ENCODE measurements around the gene CRELD2. TPM values are rescaled to one million over a fixed set of nuclear protein-coding genes. Genes with fewer than 3 reads are reported as not detected.

Gene CRELD2
- total and polyA plus RNA-seq, 2 of the 8 experiments (the other 6 are each of a cell fraction or from before 2014, with no cell fraction given): 24.5 to 36.6 TPM

DNA sequence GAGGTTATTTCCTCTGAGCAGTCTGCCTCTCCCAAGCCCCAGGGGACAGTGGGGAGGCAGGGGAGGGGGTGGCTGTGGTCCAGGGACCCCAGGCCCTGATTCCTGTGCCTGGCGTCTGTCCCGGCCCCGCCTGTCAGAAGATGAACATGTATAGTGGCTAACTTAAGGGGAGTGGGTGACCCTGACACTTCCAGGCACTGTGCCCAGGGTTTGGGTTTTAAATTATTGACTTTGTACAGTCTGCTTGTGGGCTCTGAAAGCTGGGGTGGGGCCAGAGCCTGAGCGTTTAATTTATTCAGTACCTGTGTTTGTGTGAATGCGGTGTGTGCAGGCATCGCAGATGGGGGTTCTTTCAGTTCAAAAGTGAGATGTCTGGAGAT is 45.2 kb downstream of the CRELD2 start:
- TF ChIP-seq KDM5A (IDR thresholded peaks at IDR 0.05; ENCODE audit: low read length): no peak
- no peak for TF ChIP-seq POLR2A (IDR thresholded peaks at IDR 0.05; ENCODE audit: control extremely low read depth in 1 of 2, low read depth in 2 of 2, low read length in 2 of 2)
- TF ChIP-seq HDAC6 (IDR thresholded peaks at IDR 0.05; ENCODE audit: low read depth, low read length): no peak
- no peak for TF ChIP-seq SAP30 (IDR thresholded peaks at IDR 0.05; ENCODE audit: insufficient read depth, insufficient replicate concordance, low read length)
- TF ChIP-seq CBX8 (IDR thresholded peaks at IDR 0.05; ENCODE audit: borderline replicate concordance, low read depth, low read length): no peak
- Histone ChIP-seq H3K36me3 (ENCODE audit: control insufficient read depth in 2 of 4, insufficient read depth in 4 of 4, low read length in 3 of 4) (peaks cover 8 to 18% (median 12%) of the 10 kb centered on the region in 4 experiments; a peak in 6 of 8 replicates), H3K79me2 (ENCODE audit: control insufficient read depth in 1 of 2, insufficient read depth in 2 of 2, low read length in 2 of 2) (peaks cover 0 to 19% of the 10 kb centered on the region in 2 experiments; a peak in 1 of 4 replicates), H3K27ac (ENCODE audit: low read depth, low read length) (no peak overlapping the region), H2AK5ac (ENCODE audit: low read depth, low read length) (no peak overlapping the region), H2BK15ac (ENCODE audit: low read length) (no peak overlapping the region), H3K14ac (ENCODE audit: insufficient read length) (no peak overlapping the region), H3K23ac (ENCODE audit: insufficient read length) (no peak overlapping the region), H3K18ac (ENCODE audit: extremely low read depth, low read length) (no peak overlapping the region), H4K5ac (ENCODE audit: insufficient read length, low read depth, low read length) (no peak overlapping the region), H3K27me3 (replicated peaks in 1 of 4; ENCODE audit: control insufficient read depth in 3 of 4, extremely low read depth in 1 of 4, insufficient read depth in 3 of 4, low read length in 3 of 4) (peaks cover 0 to 12% (median 6%) of the 10 kb centered on the region in 4 experiments; a peak in 5 of 7 replicates), H2BK12ac (ENCODE audit: low read depth, low read length) (no peak overlapping the region), H4K91ac (replicated peaks; ENCODE audit: insufficient read length, low read length) (no peak overlapping the region), H3K9ac (replicated peaks in 1 of 4; ENCODE audit: extremely low read depth in 1 of 4, low read depth in 3 of 4, low read length in 3 of 4) (no peak overlapping the region), H3K56ac (replicated peaks; ENCODE audit: insufficient read length, low read depth, low read length) (no peak overlapping the region), H2BK20ac (ENCODE audit: low read length) (no peak overlapping the region), H3K4ac (replicated peaks; ENCODE audit: insufficient read length, low read depth, low read length) (no peak overlapping the region), H4K8ac (ENCODE audit: extremely low read depth, insufficient read depth, low read length) (no peak overlapping the region), H3K4me3 (ENCODE audit: extremely low read depth in 1 of 4, insufficient read depth in 2 of 4, low read depth in 3 of 4, low read length in 4 of 4) (no peak overlapping the region), H4K20me1 (replicated peaks in 1 of 2; ENCODE audit: control insufficient read depth in 1 of 2, insufficient read depth in 2 of 2, low read length in 2 of 2) (peaks cover 16 to 20% of the 10 kb centered on the region in 2 experiments), H2AFZ (ENCODE audit: low read length) (no peak overlapping the region), H2BK120ac (replicated peaks; ENCODE audit: low read depth, low read length) (no peak overlapping the region), H2BK5ac (ENCODE audit: low read depth, low read length) (no peak overlapping the region), H3K79me1 (ENCODE audit: low read depth, low read length) (0 out of 2 replicates have a peak, but pooled peaks cover 2% of the 10 kb centered on the region), H3K9me3 (ENCODE audit: insufficient read depth in 2 of 2, low read depth in 1 of 2, low read length in 1 of 2) (no peaks in the 10 kb centered on the region), H3K4me2 (ENCODE audit: insufficient read depth in 1 of 2, low read depth in 2 of 2, low read length in 2 of 2) (no peak overlapping the region), H3K4me1 (replicated peaks in 1 of 4; ENCODE audit: control insufficient read depth in 3 of 4, insufficient read depth in 4 of 4, low read length in 3 of 4) (peaks cover 0 to 28% (median 13%) of the 10 kb centered on the region in 4 experiments; a peak in 5 of 7 replicates), H3K23me2 (ENCODE audit: low read depth, low read length) (peaks cover 13% of the 10 kb centered on the region; the same call in 1 of the 2 replicates)
- CTCF ChIA-PET (ENCODE audit: partially characterized antibody): interaction anchor here (1.0 to 1.7 kb wide), 3 partner anchors 16 to 196 kb away, joined by 3 to 4 read pairs (median 4); no protein-coding TSS in a partner anchor
- DNase-seq (ENCODE audit: low read depth in 1 of 2, low spot score in 2 of 2) (no peak), FAIRE-seq (no peak)
- POLR2A ChIA-PET (ENCODE audit: partially characterized antibody): interaction anchor here (0.9 to 1.0 kb wide), 2 partner anchors 8 to 13 kb away, joined by 3 read pairs; no protein-coding TSS in a partner anchor
- 96% methylated on average over 6 of the region's 6 CpGs; no CpG with 5 or more reads in 1 of the 2 experiments for WGBS, 2 experiments (ENCODE audit: extremely low coverage in 1 of 2, insufficient coverage in 1 of 2, insufficient read length in 1 of 2, insufficient replicate concordance in 2 of 2, low coverage in 1 of 2, low lambda C conversion rate in 2 of 2, missing lambda C conversion rate in 1 of 2)
